Neural cell (in vitro differentiated cells): ENCODE results near the gene NDUFB11. TPM values are rescaled to one million over a fixed set of nuclear protein-coding genes. Genes with fewer than 3 reads are reported as not detected.

ENCODE experiments used
- H2AFZ ChIP-seq: fragments of 200-600, 300-800 bp; sonication (generic), shearing (Covaris generic); 2 replicates; pipeline ENCODE4 v1.6.0; 2014; ENCODE audit warnings: low read depth, mild to moderate bottlenecking, antibody characterized with exemption, low read length, moderate library complexity
- H3F3A ChIP-seq: fragments of 200-600 bp; shearing (Covaris generic); 2 replicates; pipeline ENCODE4 v1.6.1; 2016; ENCODE audit warnings: mild to moderate bottlenecking, moderate library complexity, mixed read lengths, antibody characterized with exemption, low read length; ENCODE audit not compliant: insufficient read depth, poor library complexity, severe bottlenecking
- H3K27ac ChIP-seq: fragments of 200-600, 300-800 bp; sonication (generic), shearing (Covaris generic); 2 replicates; pipeline ENCODE4 v1.5.1; 2014; ENCODE audit warnings: mild to moderate bottlenecking, low read length, moderate library complexity
- H3K27me3 ChIP-seq: fragments of 300-800, 200-600 bp; sonication (generic), shearing (Covaris generic); 2 replicates; pipeline ENCODE4 v1.6.0; 2014; ENCODE audit warnings: mild to moderate bottlenecking, low read depth, low read length, moderate library complexity; ENCODE audit not compliant: insufficient read depth
- H3K36me3 ChIP-seq: fragments of 300-800, 200-600 bp; sonication (generic), shearing (Covaris generic); 2 replicates; pipeline ENCODE4 v1.5.1; 2014; ENCODE audit warnings: mild to moderate bottlenecking, antibody characterized with exemption, low read length, moderate library complexity; ENCODE audit not compliant: insufficient read depth
- H3K4me2 ChIP-seq: fragments of 300-800, 200-600 bp; sonication (generic), shearing (Covaris generic); 2 replicates; pipeline ENCODE4 v1.6.0; 2014; ENCODE audit warnings: mild to moderate bottlenecking, low read length
- H3K4me3 ChIP-seq: fragments of 300-800, 200-600 bp; sonication (generic), shearing (Covaris generic); 2 replicates; pipeline ENCODE4 v1.5.1; 2014; ENCODE audit warnings: mild to moderate bottlenecking, low read length, moderate library complexity
- H3K79me2 ChIP-seq: fragments of 200-600 bp; shearing (Covaris generic); replicated peaks from 2 replicates; pipeline ENCODE4 v1.6.0; 2014; ENCODE audit warnings: mild to moderate bottlenecking, low read length, moderate library complexity; ENCODE audit not compliant: insufficient read depth
- H3K9ac ChIP-seq: fragments of 300-800, 200-600 bp; sonication (generic), shearing (Covaris generic); 2 replicates; pipeline ENCODE4 v1.6.1; 2016; ENCODE audit warnings: mild to moderate bottlenecking, low read length, mixed read lengths
- H3K9me2 ChIP-seq: fragments of 200-600 bp; shearing (Covaris generic); 2 replicates; pipeline ENCODE4 v1.6.1; 2016; ENCODE audit warnings: mild to moderate bottlenecking, low read length, mixed read lengths; ENCODE audit not compliant: insufficient read depth
- H3K9me3 ChIP-seq: fragments of 200-600, 300-800 bp; sonication (generic), shearing (Covaris generic); 2 replicates; pipeline ENCODE4 v1.6.1; 2016; ENCODE audit warnings: mild to moderate bottlenecking, mixed run types, low read length, moderate library complexity, mixed read lengths
- H4K20me1 ChIP-seq: fragments of 200-600 bp; shearing (Covaris generic); 2 replicates; pipeline ENCODE4 v1.6.1; 2016; ENCODE audit warnings: mild to moderate bottlenecking, mixed run types; ENCODE audit not compliant: insufficient read depth
- CTCF ChIP-seq: fragments of 450-650 bp; IDR thresholded peaks from 2 replicates; pipeline ENCODE4 v1.5.1; 2014; ENCODE audit warnings: antibody characterized with exemption, mild to moderate bottlenecking, moderate library complexity; ENCODE audit not compliant: poor library complexity, severe bottlenecking
- EP300 ChIP-seq: fragments of 450-650 bp; conservative IDR thresholded peaks from 2 replicates; pipeline ENCODE4 v1.6.1; 2014; ENCODE audit warnings: antibody characterized with exemption, mild to moderate bottlenecking, moderate library complexity; ENCODE audit not compliant: poor library complexity, severe bottlenecking
- EZH2 ChIP-seq: fragments of 200-600, 300-800 bp; shearing (Covaris generic), sonication (generic); IDR thresholded peaks from 2 replicates; pipeline ENCODE4 v1.6.1; 2014; ENCODE audit warnings: antibody characterized with exemption, low read length, borderline replicate concordance, mild to moderate bottlenecking; ENCODE audit not compliant: insufficient read depth, poor library complexity, severe bottlenecking
- MXI1 ChIP-seq: fragments of 450-650 bp; conservative IDR thresholded peaks from 2 replicates; pipeline ENCODE4 v1.6.1; 2014; ENCODE audit warnings: antibody characterized with exemption, mild to moderate bottlenecking; ENCODE audit not compliant: poor library complexity, severe bottlenecking
- POLR2AphosphoS5 ChIP-seq: IDR thresholded peaks from 2 replicates; pipeline ENCODE4 v1.6.1; 2012
- RAD21 ChIP-seq: fragments of 450-650 bp; conservative IDR thresholded peaks from 2 replicates; pipeline ENCODE4 v1.6.1; 2014; ENCODE audit warnings: antibody characterized with exemption, mild to moderate bottlenecking, moderate library complexity
- SMC3 ChIP-seq: fragments of 450-650 bp; conservative IDR thresholded peaks from 2 replicates; pipeline ENCODE4 v1.6.1; 2014; ENCODE audit warnings: antibody characterized with exemption, mild to moderate bottlenecking, moderate library complexity; ENCODE audit not compliant: poor library complexity
- TAF1 ChIP-seq: IDR thresholded peaks from 2 replicates; pipeline ENCODE4 v1.6.1; 2012; ENCODE audit warnings: low read depth
- polyA plus RNA-seq: library from polyadenylated mRNA; depleted of rRNA; stranded (reverse); fragments of >200 nt; gene quantifications from 2 replicates; pipeline ENCODE4 v1.2.3, GENCODE V29; 2014
- TF ChIP-seq, protein P1 (sequence below): IDR thresholded peaks from 2 replicates; pipeline ENCODE4 v1.6.1; 2012; ENCODE audit warnings: borderline replicate concordance

Gene NDUFB11
- polyA plus RNA-seq, 1 donor from 2014 or later = 184 TPM

DNA sequence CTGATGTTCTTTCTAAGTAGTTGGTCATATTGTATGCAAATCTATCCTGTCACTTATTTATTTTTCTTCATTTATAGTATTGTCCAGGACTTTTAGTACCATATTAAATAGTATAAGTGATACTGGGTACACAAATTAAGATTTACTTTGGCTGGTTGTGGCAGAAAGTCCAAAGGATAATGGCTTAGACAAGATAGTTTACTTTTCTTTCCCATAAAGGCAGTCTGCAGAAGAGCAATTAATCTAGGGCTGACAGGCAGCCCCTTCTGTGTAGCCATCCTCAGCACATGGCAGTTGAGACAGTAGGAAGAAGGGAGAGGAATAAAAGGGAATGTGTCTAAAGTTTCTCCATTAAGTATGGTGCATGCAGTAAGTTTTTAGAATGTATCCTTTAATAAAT is 6.9 kb upstream of the NDUFB11 start:
- Histone ChIP-seq H4K20me1 (peaks cover 2% of the 10 kb centered on the region), H2AFZ (no peak overlapping the region)

DNA sequence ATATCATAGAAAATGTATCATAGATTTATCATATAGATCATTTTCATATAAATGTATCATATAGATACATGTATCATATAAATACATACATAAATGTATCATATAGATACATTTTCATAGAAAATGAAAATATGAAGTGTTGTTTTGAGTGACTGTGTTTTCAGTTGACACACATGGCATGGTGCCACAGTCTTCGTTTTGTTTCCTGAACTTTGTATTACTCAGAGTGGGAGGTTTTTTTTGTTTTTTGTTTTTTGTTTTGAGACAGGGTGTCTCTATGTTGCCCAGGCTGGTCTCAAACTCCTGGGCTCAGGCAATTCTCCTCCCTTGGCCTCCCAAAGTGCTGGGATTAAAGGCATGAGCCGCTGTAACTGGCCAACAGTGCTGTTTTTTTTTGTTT is 4.4 kb upstream of the NDUFB11 start:
- H3K9me2 ChIP-seq = no peaks in the 10 kb centered on the region
- H3K27ac ChIP-seq = no peak overlapping the region
- peaks cover 3% of the 10 kb centered on the region for H4K20me1 ChIP-seq
- no peak overlapping the region for H3K9ac ChIP-seq
- H3F3A ChIP-seq = no peaks in the 10 kb centered on the region
- H3K27me3 ChIP-seq = no peaks in the 10 kb centered on the region
- no peaks in the 10 kb centered on the region for H3K9me3 ChIP-seq
- peaks cover 38% of the 10 kb centered on the region for H3K79me2 ChIP-seq
- H2AFZ ChIP-seq = no peak overlapping the region
- H3K4me2 ChIP-seq = no peak overlapping the region
- H3K36me3 ChIP-seq = no peaks in the 10 kb centered on the region
- no peak overlapping the region for H3K4me3 ChIP-seq
- no peak for TF ChIP-seq EZH2
- no peak for TF ChIP-seq POLR2AphosphoS5
- TF ChIP-seq RAD21 = no peak
- TF ChIP-seq, protein P1, sequence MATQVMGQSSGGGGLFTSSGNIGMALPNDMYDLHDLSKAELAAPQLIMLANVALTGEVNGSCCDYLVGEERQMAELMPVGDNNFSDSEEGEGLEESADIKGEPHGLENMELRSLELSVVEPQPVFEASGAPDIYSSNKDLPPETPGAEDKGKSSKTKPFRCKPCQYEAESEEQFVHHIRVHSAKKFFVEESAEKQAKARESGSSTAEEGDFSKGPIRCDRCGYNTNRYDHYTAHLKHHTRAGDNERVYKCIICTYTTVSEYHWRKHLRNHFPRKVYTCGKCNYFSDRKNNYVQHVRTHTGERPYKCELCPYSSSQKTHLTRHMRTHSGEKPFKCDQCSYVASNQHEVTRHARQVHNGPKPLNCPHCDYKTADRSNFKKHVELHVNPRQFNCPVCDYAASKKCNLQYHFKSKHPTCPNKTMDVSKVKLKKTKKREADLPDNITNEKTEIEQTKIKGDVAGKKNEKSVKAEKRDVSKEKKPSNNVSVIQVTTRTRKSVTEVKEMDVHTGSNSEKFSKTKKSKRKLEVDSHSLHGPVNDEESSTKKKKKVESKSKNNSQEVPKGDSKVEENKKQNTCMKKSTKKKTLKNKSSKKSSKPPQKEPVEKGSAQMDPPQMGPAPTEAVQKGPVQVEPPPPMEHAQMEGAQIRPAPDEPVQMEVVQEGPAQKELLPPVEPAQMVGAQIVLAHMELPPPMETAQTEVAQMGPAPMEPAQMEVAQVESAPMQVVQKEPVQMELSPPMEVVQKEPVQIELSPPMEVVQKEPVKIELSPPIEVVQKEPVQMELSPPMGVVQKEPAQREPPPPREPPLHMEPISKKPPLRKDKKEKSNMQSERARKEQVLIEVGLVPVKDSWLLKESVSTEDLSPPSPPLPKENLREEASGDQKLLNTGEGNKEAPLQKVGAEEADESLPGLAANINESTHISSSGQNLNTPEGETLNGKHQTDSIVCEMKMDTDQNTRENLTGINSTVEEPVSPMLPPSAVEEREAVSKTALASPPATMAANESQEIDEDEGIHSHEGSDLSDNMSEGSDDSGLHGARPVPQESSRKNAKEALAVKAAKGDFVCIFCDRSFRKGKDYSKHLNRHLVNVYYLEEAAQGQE = no peak
- TF ChIP-seq SMC3 = no peak
- TF ChIP-seq CTCF = no peak
- no peak for TF ChIP-seq MXI1
- TF ChIP-seq TAF1 = no peak
- no peak for TF ChIP-seq EP300

More for the DNA sequence above, 6.9 kb upstream of the NDUFB11 start:
- Histone ChIP-seq H3K79me2 (peaks cover 32% of the 10 kb centered on the region), H3K9me3 (no peaks in the 10 kb centered on the region), H3K36me3 (no peaks in the 10 kb centered on the region), H3F3A (no peaks in the 10 kb centered on the region), H3K4me3 (no peak overlapping the region), H3K27me3 (no peaks in the 10 kb centered on the region), H3K9me2 (no peaks in the 10 kb centered on the region), H3K27ac (no peak overlapping the region), H3K4me2 (no peak overlapping the region), H3K9ac (no peak overlapping the region)
- TF ChIP-seq MXI1 (no peak), CTCF (no peak), TAF1 (no peak)
- TF ChIP-seq, protein P1 = no peak
